Measurements from ENCODE around the gene MRM2.

DNA sequence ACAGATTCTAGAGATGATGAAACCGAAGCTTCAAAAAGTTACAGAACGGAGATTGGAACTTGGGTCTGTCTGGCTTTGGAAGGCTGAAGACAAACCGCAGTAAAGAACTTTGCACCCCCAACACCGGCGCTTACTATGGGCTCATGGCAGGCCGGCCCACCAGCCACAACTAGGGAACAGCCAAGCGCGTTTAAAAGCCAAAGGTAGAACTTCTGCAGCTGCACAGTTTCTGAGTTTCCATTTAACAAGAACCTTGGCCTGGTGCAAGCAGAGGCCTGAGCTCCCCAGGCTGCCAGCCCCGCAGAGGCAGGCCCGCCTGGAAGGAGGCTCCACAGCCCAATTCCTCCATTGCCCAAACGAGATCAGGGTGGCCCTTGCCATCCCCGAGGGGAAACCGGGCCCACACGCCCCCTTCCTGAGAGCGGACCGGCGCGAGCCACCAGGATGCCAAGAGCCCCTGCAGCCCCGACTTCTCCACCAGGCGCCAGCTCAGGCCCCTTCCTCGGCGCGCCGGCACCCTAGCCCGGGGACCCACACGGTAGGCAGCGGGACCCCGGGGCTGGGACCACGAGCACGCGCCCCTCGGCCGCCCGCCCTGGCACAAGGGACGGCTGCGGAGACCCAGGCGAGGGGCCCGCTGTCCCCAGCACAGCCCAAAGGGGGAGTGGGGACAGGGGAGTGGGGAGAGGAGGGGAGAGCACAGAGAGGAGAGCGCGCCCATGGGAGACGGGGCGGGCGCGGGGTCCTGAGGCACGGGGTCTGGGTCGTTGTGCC lies 9.8 kb downstream of the MRM2 start:
- no peak for TF ChIP-seq POLR2A (IDR thresholded peaks at IDR 0.05; ENCODE audit: low read depth, low read length)
- TF ChIP-seq POLR2AphosphoS5 (IDR thresholded peaks at IDR 0.05; ENCODE audit: low read depth, low read length): no peak
